HG02588 (cell line): ENCODE results near the gene MAD1L1.

Experiments
- ATAC-seq: cut with Tn5 transposase; IDR thresholded peaks from one replicate; pipeline ENCODE4 v1.9.1; 2021; ENCODE audit warnings: mild to moderate bottlenecking, moderate library complexity; ENCODE audit not compliant: unreplicated experiment

The MAD1L1 gene

GRCh38 chr7:1922870-1923236 lies 309.9 kb downstream of the MAD1L1 start:
- no peak for ATAC-seq

GRCh38 chr7:1922071-1922869 lies 310.5 kb downstream of the MAD1L1 start:
- no peak for ATAC-seq

GRCh38 chr7:1920881-1921280 lies 311.9 kb downstream of the MAD1L1 start:
- ATAC-seq: no peak

GRCh38 chr7:1920266-1920681 lies 312.5 kb downstream of the MAD1L1 start:
- no peak for ATAC-seq

GRCh38 chr7:1919539-1920265 lies 313.0 kb downstream of the MAD1L1 start:
- no peak for ATAC-seq

- no peak for ATAC-seq
Measured at GRCh38 chr7:1918881-1919525, 313.7 kb downstream of the MAD1L1 start.

GRCh38 chr7:1918063-1918645 lies 314.6 kb downstream of the MAD1L1 start:
- no peak for ATAC-seq

- ATAC-seq: no peak
Measured at GRCh38 chr7:1917221-1918062, 315.3 kb downstream of the MAD1L1 start.

- ATAC-seq: no peak
Measured at GRCh38 chr7:1916601-1916970, 316.2 kb downstream of the MAD1L1 start.

GRCh38 chr7:1915956-1916600 lies 316.7 kb downstream of the MAD1L1 start:
- ATAC-seq: no peak

GRCh38 chr7:1915326-1915725 lies 317.4 kb downstream of the MAD1L1 start:
- no peak for ATAC-seq

- ATAC-seq: no peak
Measured at GRCh38 chr7:1914743-1915142, 318.0 kb downstream of the MAD1L1 start.

- ATAC-seq: no peak
Measured at GRCh38 chr7:1914321-1914720, 318.4 kb downstream of the MAD1L1 start.

GRCh38 chr7:1913466-1914282 lies 319.1 kb downstream of the MAD1L1 start:
- ATAC-seq: no peak

GRCh38 chr7:1912593-1913465 lies 319.9 kb downstream of the MAD1L1 start:
- ATAC-seq: no peak

GRCh38 chr7:1911571-1911970 lies 321.2 kb downstream of the MAD1L1 start:
- no peak for ATAC-seq

- ATAC-seq: no peak
Measured at GRCh38 chr7:1910827-1911226, 321.9 kb downstream of the MAD1L1 start.

GRCh38 chr7:1910081-1910685 lies 322.6 kb downstream of the MAD1L1 start:
- ATAC-seq: no peak
